A549 (cell line): ENCODE results near the gene CCL14. TPM values are rescaled to one million over a fixed set of nuclear protein-coding genes. Genes with fewer than 3 reads are reported as not detected.

Experiments used
- ATAC-seq, 2 experiments: fragments of 200-7000 bp in 1 of 2; fragments of >200 bp in 1 of 2; cut with Nextera tagmentation in 1 of 2; cut with Tn5 transposase in 1 of 2; 3 replicates each; pipeline versions ENCODE4 v1.8.0 to v1.9.1; 2018 to 2020; ENCODE audit warnings: mild to moderate bottlenecking in 1 of 2, moderate library complexity in 1 of 2
- CTCF ChIA-PET: fragments of 300-600 bp; sonication (Branson Sonifier 250); formaldehyde crosslinking; extraction: SDS; loops from one replicate; lab custom pipeline; 2021; ENCODE audit warnings: antibody characterized with exemption, inconsistent platforms; lab: Yijun Ruan, JAX
- POLR2A ChIA-PET: fragments of 350-600 bp; formaldehyde crosslinking; extraction: SDS; loops from one replicate; lab custom pipeline; 2021; ENCODE audit warnings: antibody characterized with exemption, inconsistent platforms; lab: Yijun Ruan, JAX
- DNase-seq, 2 experiments: peaks; one replicate each; pipeline versions ENCODE4 v3.0.0 to v3.0.0-alpha.2; 2011 to 2016; ENCODE audit warnings: low read depth in 1 of 2, low spot score in 1 of 2
- FAIRE-seq: peaks from 2 replicates; lab custom pipeline; 2011; peaks lifted over from hg19 to GRCh38; lab: Jason Lieb, UNC
- H3K27ac ChIP-seq, 2 experiments: fragments of >200 bp; sonication (Bioruptor Twin); formaldehyde crosslinking; 3 replicates each; pipeline ENCODE4 v1.5.1; 2016 to 2017
- H3K4me1 ChIP-seq: fragments of >200 bp; sonication (Bioruptor Twin); formaldehyde crosslinking; 3 replicates; pipeline ENCODE4 v1.6.1; 2016
- H3K4me2 ChIP-seq: fragments of >200 bp; sonication (Bioruptor Twin); formaldehyde crosslinking; 3 replicates; pipeline ENCODE4 v1.6.1; 2016
- H3K4me3 ChIP-seq: fragments of >200 bp; sonication (Bioruptor Twin); formaldehyde crosslinking; 3 replicates; pipeline ENCODE4 v1.5.1; 2016
- H3K9me3 ChIP-seq: fragments of >200 bp; sonication (Bioruptor Twin); formaldehyde crosslinking; 3 replicates; pipeline ENCODE4 v1.6.1; 2016
- ATOH8 ChIP-seq: fragments of 250-450 bp; sonication (Bioruptor Pico); IDR thresholded peaks from 2 replicates; pipeline ENCODE4 v1.5.0; 2020; ENCODE audit warnings: low read depth, mild to moderate bottlenecking, moderate library complexity
- BHLHE40 ChIP-seq: IDR thresholded peaks from 2 replicates; pipeline ENCODE4 v1.6.1; 2012; ENCODE audit warnings: low read depth, low read length, inconsistent platforms
- CBX8 ChIP-seq: fragments of 200-600 bp; sonication (generic); IDR thresholded peaks from 2 replicates; pipeline ENCODE4 v1.6.1; 2016
- CEBPB ChIP-seq, 2 experiments: fragments of >200 bp in 1 of 2; sonication (Bioruptor Twin) in 1 of 2; formaldehyde crosslinking in 1 of 2; IDR thresholded peaks; 2 replicates each; pipeline ENCODE4 v1.6.1; 2012 to 2016
- ESRRA ChIP-seq: fragments of 150-350 bp; IDR thresholded peaks from 2 replicates; pipeline ENCODE4 v1.6.1; 2014; ENCODE audit warnings: mild to moderate bottlenecking, low read length, borderline replicate concordance
- FOSB ChIP-seq: fragments of 250-450 bp; sonication (Bioruptor Pico); IDR thresholded peaks from 2 replicates; pipeline ENCODE4 v1.5.0; 2020; ENCODE audit warnings: mild to moderate bottlenecking, moderate library complexity
- FOSL2 ChIP-seq, 2 experiments: fragments of 450-650 bp in 1 of 2; fragments of >200 bp in 1 of 2; sonication (Bioruptor Twin) in 1 of 2; formaldehyde crosslinking; IDR thresholded peaks; 2 replicates each; pipeline versions ENCODE4 v1.5.0 to v1.6.1; 2016 to 2020; ENCODE audit warnings: mild to moderate bottlenecking in 1 of 2, moderate library complexity in 1 of 2
- FOXS1 ChIP-seq: fragments of 250-450 bp; sonication (Bioruptor Pico); IDR thresholded peaks from 2 replicates; pipeline ENCODE4 v1.5.0; 2020; ENCODE audit warnings: mild to moderate bottlenecking, moderate library complexity
- HDAC2 ChIP-seq: fragments of 200-600 bp; sonication (generic); IDR thresholded peaks from 2 replicates; pipeline ENCODE4 v1.6.1; 2016
- HES2 ChIP-seq: fragments of >200 bp; sonication (Bioruptor Twin); formaldehyde crosslinking; IDR thresholded peaks from 2 replicates; pipeline ENCODE4 v1.6.1; 2016
- HMGXB4 ChIP-seq: fragments of 250-450 bp; sonication (Bioruptor Pico); IDR thresholded peaks from 2 replicates; pipeline ENCODE4 v1.5.0; 2021; ENCODE audit warnings: mild to moderate bottlenecking, moderate library complexity, borderline replicate concordance
- HOXA7 ChIP-seq: fragments of 250-450 bp; sonication (Bioruptor Pico); IDR thresholded peaks from 2 replicates; pipeline ENCODE4 v1.5.0; 2020; ENCODE audit warnings: mild to moderate bottlenecking, moderate library complexity
- JUNB ChIP-seq: fragments of >200 bp; sonication (Bioruptor Twin); formaldehyde crosslinking; IDR thresholded peaks from 2 replicates; pipeline ENCODE4 v1.6.1; 2016
- KDM1A ChIP-seq: fragments of 200-600 bp; sonication (generic); IDR thresholded peaks from 2 replicates; pipeline ENCODE4 v1.6.1; 2016; ENCODE audit warnings: low read depth, mild to moderate bottlenecking
- MAFK ChIP-seq: fragments of 450-650 bp; IDR thresholded peaks from 2 replicates; pipeline ENCODE4 v1.6.1; 2014; ENCODE audit not compliant: partially characterized antibody
- MAX ChIP-seq: IDR thresholded peaks from 2 replicates; pipeline ENCODE4 v1.6.1; 2012
- NPAS2 ChIP-seq: fragments of 250-450 bp; sonication (Bioruptor Pico); IDR thresholded peaks from 2 replicates; pipeline ENCODE4 v1.8.0; 2022; ENCODE audit warnings: mild to moderate bottlenecking, moderate library complexity, borderline replicate concordance
- PHF8 ChIP-seq: fragments of 200-600 bp; sonication (generic); IDR thresholded peaks from 2 replicates; pipeline ENCODE4 v1.6.1; 2016; ENCODE audit warnings: low read depth, mild to moderate bottlenecking, antibody characterized with exemption, moderate library complexity, borderline replicate concordance
- RCOR1 ChIP-seq: fragments of 150-350 bp; IDR thresholded peaks from 2 replicates; pipeline ENCODE4 v1.6.1; 2014; ENCODE audit warnings: antibody characterized with exemption, low read length, low read depth
- RNF2 ChIP-seq: fragments of 200-600 bp; sonication (generic); IDR thresholded peaks from 2 replicates; pipeline ENCODE4 v1.6.1; 2016; ENCODE audit warnings: low read depth, mild to moderate bottlenecking, antibody characterized with exemption, moderate library complexity, borderline replicate concordance
- TP53 ChIP-seq: fragments of 250-450 bp; sonication (Bioruptor Pico); IDR thresholded peaks from 2 replicates; pipeline ENCODE4 v1.5.0; 2021; ENCODE audit warnings: mild to moderate bottlenecking, moderate library complexity
- ZC3H11A ChIP-seq: fragments of 450-650 bp; IDR thresholded peaks from 2 replicates; pipeline ENCODE4 v1.6.1; 2014; ENCODE audit warnings: antibody characterized with exemption, mild to moderate bottlenecking
- ZNF302 ChIP-seq: fragments of 250-450 bp; sonication (Bioruptor Pico); IDR thresholded peaks from 2 replicates; pipeline ENCODE4 v1.9.0; 2021; ENCODE audit warnings: inconsistent platforms, mild to moderate bottlenecking, moderate library complexity
- ZSCAN20 ChIP-seq: fragments of 250-450 bp; sonication (Bioruptor Pico); IDR thresholded peaks from 2 replicates; pipeline ENCODE4 v1.8.0; 2022; ENCODE audit warnings: mild to moderate bottlenecking, moderate library complexity
- WGBS: methylation state at CpG from one replicate; pipeline ENCODE4 v1.1.6; 2017; ENCODE audit errors: missing lambda C conversion rate; 5-methylcytosine and 5-hydroxymethylcytosine counted together
- polyA plus RNA-seq, 4 experiments: library from polyadenylated mRNA; depleted of rRNA in 3 of 4; stranded (reverse); fragments of >200 nt; fragmentation: RNase III in 1 of 4; extraction: RNeasy Plus Mini Kit Qiagen cat#74134 plus additional on column Dnase treatment in 1 of 4; gene quantifications; 2 replicates in 3 of 4; 3 replicates in 1 of 4; pipeline ENCODE4 v1.2.3, GENCODE V29; 2011 to 2017

The CCL14 gene
- polyA plus RNA-seq, 2 of the 4 experiments (the other 2 are of a cell fraction) = not detected

- FAIRE-seq (no peak), ATAC-seq (no peak), DNase-seq (no peak)
- no peak for TF ChIP-seq ATOH8 (CRISPR knock-in tag)
- no peak for TF ChIP-seq CBX8
- no peak for TF ChIP-seq FOXS1 (CRISPR knock-in tag)
- TF ChIP-seq HES2 = no peak
- no peak for TF ChIP-seq ZC3H11A
- no peak for TF ChIP-seq ZNF302 (CRISPR knock-in tag)
- no peak for TF ChIP-seq RNF2
- TF ChIP-seq RCOR1 = no peak
- no peak for TF ChIP-seq HOXA7 (CRISPR knock-in tag)
- no peak for TF ChIP-seq BHLHE40
- TF ChIP-seq ZSCAN20 = no peak
- no peak for TF ChIP-seq MAFK
- TF ChIP-seq TP53 (CRISPR knock-in tag) = no peak
- no peak for TF ChIP-seq HDAC2
- ChIA-PET POLR2A (no interaction called here), CTCF (interaction anchor here (0.6 to 12.1 kb wide), 6 partner anchors 9 to 205 kb away, joined by 3 to 271 read pairs (median 4); no protein-coding TSS in a partner anchor)
- H3K9me3 ChIP-seq = no peaks in the 10 kb centered on the region
- H3K27ac ChIP-seq = no peak overlapping the region
- H3K4me1 ChIP-seq = peaks cover 9% of the 10 kb centered on the region; the same call in 1 of the 3 replicates
- no peak overlapping the region for H3K4me3 ChIP-seq
- 34% methylated on average over 7 of the region's 7 CpGs for WGBS
- H3K4me2 ChIP-seq = no peak overlapping the region
These were observed 9.0 kb downstream of the CCL14 start for GRCh38 chr17:35977509-35977908.

GRCh38 chr17:35973333-35974260 lies 12.9 kb downstream of the CCL14 start:
- WGBS = 24% methylated on average over 10 of the region's 10 CpGs
- Histone ChIP-seq H3K4me2 (no peak overlapping the region), H3K9me3 (no peaks in the 10 kb centered on the region), H3K27ac (no peak overlapping the region), H3K4me3 (no peak overlapping the region), H3K4me1 (peaks cover 9% of the 10 kb centered on the region; the same call in 1 of the 3 replicates)
- POLR2A ChIA-PET = no interaction called here
- ATAC-seq = peak in 1 of 2 experiments; percentile 27; a peak in 3 of 6 replicates
- peak in 1 of 2 experiments; percentile 16 for DNase-seq
- no peak for TF ChIP-seq FOSB (CRISPR knock-in tag)
- TF ChIP-seq KDM1A = no peak
- no peak for TF ChIP-seq JUNB
- TF ChIP-seq FOSL2 (IDR thresholded peaks at IDR 0.05) = no peak
- TF ChIP-seq FOSL2 (CRISPR knock-in tag; IDR thresholded peaks at IDR 0.05) = no peak
- no peak for TF ChIP-seq ATOH8 (CRISPR knock-in tag)
- no peak for TF ChIP-seq CEBPB (IDR thresholded peaks at IDR 0.05)
- no peak for TF ChIP-seq PHF8
- TF ChIP-seq ESRRA = no peak
- FAIRE-seq = no peak
- CTCF ChIA-PET = interaction anchor here (1.3 to 12.1 kb wide), 4 partner anchors 26 to 510 kb away, joined by 4 to 271 read pairs (median 12); no protein-coding TSS in a partner anchor

GRCh38 chr17:35972945-35973332 lies 13.6 kb downstream of the CCL14 start:
- POLR2A ChIA-PET = no interaction called here
- peaks cover 9% of the 10 kb centered on the region; the same call in 1 of the 3 replicates for H3K4me1 ChIP-seq
- WGBS = 72% methylated on average over 4 of the region's 4 CpGs
- FAIRE-seq = no peak
- no peaks in the 10 kb centered on the region for H3K9me3 ChIP-seq
- H3K27ac ChIP-seq = no peak overlapping the region
- CTCF ChIA-PET = interaction anchor here (1.3 to 12.1 kb wide), 4 partner anchors 25 to 510 kb away, joined by 4 to 271 read pairs (median 12); no protein-coding TSS in a partner anchor
- no peak for DNase-seq
- no peak for ATAC-seq
- no peak overlapping the region for H3K4me2 ChIP-seq
- TF ChIP-seq JUNB (no peak), HMGXB4 (CRISPR knock-in tag) (no peak), NPAS2 (CRISPR knock-in tag) (no peak), MAX (no peak)
- TF ChIP-seq, all 56 proteins: peak for 0
- no peak overlapping the region for H3K4me3 ChIP-seq
